Karpas-422 (cell line): ENCODE measurements around the gene EEF1AKMT2. TPM values are rescaled to one million over a fixed set of nuclear protein-coding genes. Genes with fewer than 3 reads are reported as not detected.

Experiments used
- DNase-seq: peaks from one replicate; pipeline ENCODE4 v3.0.0-alpha.2; 2015
- H2AFZ ChIP-seq: fragments of 200-600 bp; sonication (generic); 2 replicates; pipeline ENCODE4 v1.6.1; 2014; ENCODE audit warnings: antibody characterized with exemption, low read length, mixed read lengths
- H3K27ac ChIP-seq: fragments of 200-600 bp; sonication (generic); 2 replicates; pipeline ENCODE4 v1.5.1; 2014; ENCODE audit warnings: mild to moderate bottlenecking, low read length, moderate library complexity
- H3K27me3 ChIP-seq: fragments of 200-600 bp; sonication (generic); 2 replicates; pipeline ENCODE4 v1.6.1; 2014; ENCODE audit warnings: low read length, mixed read lengths
- H3K36me3 ChIP-seq: fragments of 200-600 bp; sonication (generic); 2 replicates; pipeline ENCODE4 v1.6.1; 2014; ENCODE audit warnings: low read length, mixed read lengths; ENCODE audit not compliant: insufficient read depth
- H3K4me1 ChIP-seq: fragments of 200-600 bp; sonication (generic); 2 replicates; pipeline ENCODE4 v1.6.1; 2014; ENCODE audit warnings: mild to moderate bottlenecking, low read length, mixed read lengths
- H3K4me2 ChIP-seq: fragments of 200-600 bp; sonication (generic); 2 replicates; pipeline ENCODE4 v1.6.1; 2014; ENCODE audit warnings: low read length, low read depth, mild to moderate bottlenecking; ENCODE audit not compliant: poor library complexity, severe bottlenecking
- H3K4me3 ChIP-seq: fragments of 200-600 bp; sonication (generic); 2 replicates; pipeline ENCODE4 v1.5.1; 2014; ENCODE audit warnings: mild to moderate bottlenecking, antibody characterized with exemption, low read length, mixed read lengths
- H3K79me2 ChIP-seq: fragments of 200-600 bp; sonication (generic); 2 replicates; pipeline ENCODE4 v1.6.1; 2014; ENCODE audit warnings: mild to moderate bottlenecking, low read length, mixed read lengths
- H3K9ac ChIP-seq: fragments of 200-600 bp; sonication (generic); 2 replicates; pipeline ENCODE4 v1.6.0; 2014; ENCODE audit warnings: low read length
- H3K9me2 ChIP-seq: fragments of 200-600 bp; sonication (generic), shearing (Covaris generic); replicated peaks from 2 replicates; pipeline ENCODE4 v1.6.0; 2014; ENCODE audit warnings: mild to moderate bottlenecking, low read length, moderate library complexity; ENCODE audit not compliant: insufficient read depth
- H3K9me3 ChIP-seq: fragments of 300-700, 200-600 bp; sonication (generic); 2 replicates; pipeline ENCODE4 v1.6.1; 2014; ENCODE audit warnings: low read length, mixed read lengths
- H4K20me1 ChIP-seq: fragments of 200-600 bp; sonication (generic); 2 replicates; pipeline ENCODE4 v1.6.1; 2014; ENCODE audit warnings: mild to moderate bottlenecking, antibody characterized with exemption, low read length, low read depth; ENCODE audit not compliant: insufficient read depth
- small RNA-seq: library from RNA; depleted of rRNA; stranded (forward); fragments of <200 nt; gene quantifications from one replicate; pipeline ENCODE3, GENCODE V24; 2014
- total RNA-seq: library from RNA; depleted of rRNA; stranded (reverse); fragments of >200 nt; shearing (Covaris generic); gene quantifications from 2 replicates; pipeline ENCODE4 v1.2.3, GENCODE V29; 2014; ENCODE audit warnings: low replicate concordance; rRNA removed

Gene EEF1AKMT2
- total RNA-seq, 1 experiment from 2014 or later: 38.3 TPM

GRCh38 chr10:124711145-124711544, 80.5 kb downstream of the EEF1AKMT2 start:
- Histone ChIP-seq H3K9ac (no peak overlapping the region), H3K36me3 (peaks cover 23% of the 10 kb centered on the region; the same call in 1 of the 2 replicates), H2AFZ (no peak overlapping the region), H3K4me1 (peaks cover 26% of the 10 kb centered on the region), H3K27ac (no peak overlapping the region), H3K9me3 (no peaks in the 10 kb centered on the region), H4K20me1 (peaks cover 65% of the 10 kb centered on the region), H3K4me2 (no peak overlapping the region), H3K4me3 (no peak overlapping the region), H3K9me2 (no peaks in the 10 kb centered on the region), H3K27me3 (no peaks in the 10 kb centered on the region), H3K79me2 (peaks cover 100% of the 10 kb centered on the region)
- no peak for DNase-seq

DNA sequence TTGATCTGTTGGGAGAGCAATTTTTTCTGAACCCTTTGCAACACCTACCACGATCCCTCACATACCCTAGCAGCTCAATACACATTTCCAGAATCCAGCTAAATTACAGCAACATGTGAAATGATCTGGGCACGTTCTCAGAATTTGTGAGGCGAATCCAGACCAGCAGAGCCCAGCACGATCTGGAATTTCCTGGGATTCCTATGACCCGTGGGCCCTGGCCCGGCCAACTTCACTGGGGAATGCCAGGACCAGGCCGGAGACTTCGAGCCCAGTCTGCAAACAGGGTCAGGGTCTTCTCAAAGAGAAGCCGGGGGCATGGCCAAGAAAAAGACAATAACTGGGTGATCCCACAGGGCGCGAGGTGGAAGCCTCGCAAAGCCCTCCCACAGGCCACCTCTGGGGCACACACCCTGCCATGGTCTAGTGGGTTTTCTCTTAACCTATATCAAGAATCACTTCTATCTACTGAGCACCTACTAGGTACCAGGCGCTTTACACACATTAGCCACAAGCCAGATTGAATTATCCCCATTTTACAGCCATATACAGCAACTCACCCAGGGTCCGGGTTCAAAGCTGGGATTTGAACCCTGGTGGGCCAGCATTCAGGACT, 81.3 kb downstream of the EEF1AKMT2 start:
- no peak overlapping the region for H3K27ac ChIP-seq
- no peak overlapping the region for H3K9ac ChIP-seq
- H3K4me3 ChIP-seq: no peak overlapping the region
- peaks cover 27% of the 10 kb centered on the region; the same call in 1 of the 2 replicates for H3K36me3 ChIP-seq
- no peaks in the 10 kb centered on the region for H3K9me2 ChIP-seq
- H2AFZ ChIP-seq: no peak overlapping the region
- peaks cover 64% of the 10 kb centered on the region for H4K20me1 ChIP-seq
- no peak for DNase-seq
- no peaks in the 10 kb centered on the region for H3K27me3 ChIP-seq
- H3K9me3 ChIP-seq: no peaks in the 10 kb centered on the region
- peaks cover 25% of the 10 kb centered on the region for H3K4me1 ChIP-seq
- peaks cover 100% of the 10 kb centered on the region for H3K79me2 ChIP-seq
- H3K4me2 ChIP-seq: no peak overlapping the region

GRCh38 chr10:124709861-124710260, 81.8 kb downstream of the EEF1AKMT2 start:
- Histone ChIP-seq H3K4me3 (no peak overlapping the region), H3K9me2 (no peaks in the 10 kb centered on the region), H3K36me3 (peaks cover 28% of the 10 kb centered on the region; the same call in 1 of the 2 replicates), H3K4me1 (peaks cover 29% of the 10 kb centered on the region), H3K27ac (no peak overlapping the region), H3K27me3 (no peaks in the 10 kb centered on the region), H3K79me2 (peaks cover 100% of the 10 kb centered on the region), H3K9ac (no peak overlapping the region), H2AFZ (no peak overlapping the region), H3K4me2 (no peak overlapping the region), H3K9me3 (no peaks in the 10 kb centered on the region), H4K20me1 (peaks cover 61% of the 10 kb centered on the region)
- no peak for DNase-seq

- H3K4me3 ChIP-seq: no peak overlapping the region
- peaks cover 64% of the 10 kb centered on the region for H4K20me1 ChIP-seq
- no peaks in the 10 kb centered on the region for H3K9me2 ChIP-seq
- H3K4me2 ChIP-seq: no peak overlapping the region
- H3K36me3 ChIP-seq: peaks cover 30% of the 10 kb centered on the region; the same call in 1 of the 2 replicates
- no peaks in the 10 kb centered on the region for H3K27me3 ChIP-seq
- DNase-seq: no peak
- H3K9ac ChIP-seq: no peak overlapping the region
- no peak overlapping the region for H3K27ac ChIP-seq
- no peaks in the 10 kb centered on the region for H3K9me3 ChIP-seq
- peaks cover 37% of the 10 kb centered on the region for H3K4me1 ChIP-seq
- no peak overlapping the region for H2AFZ ChIP-seq
- peaks cover 100% of the 10 kb centered on the region for H3K79me2 ChIP-seq
Observed at GRCh38 chr10:124708922-124709520, 82.7 kb downstream of the EEF1AKMT2 start.

DNA sequence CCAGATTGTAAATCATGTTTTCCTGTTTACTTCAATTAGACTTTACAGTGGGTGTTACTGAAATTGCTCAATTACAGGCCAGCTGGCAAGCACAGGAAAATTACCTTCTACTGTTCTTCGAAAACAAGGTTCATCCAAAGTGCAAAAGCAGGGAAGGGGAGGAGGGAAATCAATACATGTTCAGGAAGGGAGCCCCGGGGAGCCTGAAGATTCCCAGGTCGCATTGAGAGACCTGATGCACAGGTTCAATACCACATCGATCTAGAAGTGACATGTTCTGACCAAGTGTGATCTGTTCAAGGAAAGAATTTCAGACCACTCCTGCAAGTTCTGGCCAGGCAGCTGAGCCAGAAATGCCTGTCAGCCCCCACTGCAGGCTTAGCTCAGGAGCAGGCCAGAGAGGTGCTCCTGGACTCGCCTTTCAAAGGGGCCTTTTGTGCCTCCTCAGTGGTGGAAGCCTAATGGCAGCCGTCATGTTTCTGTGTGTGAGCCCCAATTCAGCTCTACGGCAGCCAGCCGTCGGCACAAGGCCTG, 83.4 kb downstream of the EEF1AKMT2 start:
- Histone ChIP-seq H4K20me1 (peaks cover 60% of the 10 kb centered on the region), H3K9me3 (no peaks in the 10 kb centered on the region), H3K4me2 (no peak overlapping the region), H3K4me3 (no peak overlapping the region), H3K27me3 (no peaks in the 10 kb centered on the region), H3K27ac (no peak overlapping the region), H3K9me2 (no peaks in the 10 kb centered on the region), H3K9ac (no peak overlapping the region), H3K36me3 (peaks cover 32% of the 10 kb centered on the region; the same call in 1 of the 2 replicates), H3K4me1 (peaks cover 44% of the 10 kb centered on the region), H3K79me2 (peaks cover 100% of the 10 kb centered on the region), H2AFZ (no peak overlapping the region)
- no peak for DNase-seq

Small RNA genes within 50 kb of the gene (small RNA-seq; reads per million reads assigned to genes)
- gene RF00019: not detected

Other genes starting within 250 kb of the EEF1AKMT2 start
- gene FAM53B, start 47.5 kb downstream of the EEF1AKMT2 start, total RNA-seq: 72.5 and 148 TPM in 2 replicates
- gene ABRAXAS2, start 9.9 kb upstream of the EEF1AKMT2 start, total RNA-seq: 11.4 and 13.1 TPM in 2 replicates
- gene ZRANB1, start 150.2 kb upstream of the EEF1AKMT2 start, total RNA-seq: 12.3 and 13.1 TPM in 2 replicates